Epithelial cell of proximal tubule (primary cell): ENCODE data around the gene CLPX. TPM values are rescaled to one million over a fixed set of nuclear protein-coding genes. Genes with fewer than 3 reads are reported as not detected.
"Not testable (repeated sequence)": the region's sequence is repeated elsewhere in the genome, so short reads cannot be mapped to it uniquely, and the experiment has no call there.

ENCODE experiments used
- DNase-seq: peaks from one replicate; pipeline ENCODE4 v3.0.0-alpha.2; 2011; ENCODE audit warnings: low read depth
- H3K4me3 ChIP-seq: 2 replicates; pipeline ENCODE4 v1.5.1; 2011; ENCODE audit warnings: low read depth, mild to moderate bottlenecking, low read length
- CTCF ChIP-seq: conservative IDR thresholded peaks from 2 replicates; pipeline ENCODE4 v1.5.1; 2012; ENCODE audit warnings: low read depth, mild to moderate bottlenecking, low read length
- total RNA-seq: library from RNA; depleted of rRNA; stranded (reverse); fragments of >200 nt; gene quantifications from 2 replicates; pipeline ENCODE4 v1.2.3, GENCODE V29; 2015

CLPX gene
- total RNA-seq, 1 donor from 2014 or later, result 24.3 TPM

- no peak overlapping the region for H3K4me3 ChIP-seq
- no peak for DNase-seq
- TF ChIP-seq CTCF, result no peak
These were observed 37.2 kb downstream of the CLPX start for GRCh38 chr15:65147902-65148301.

- no peak for TF ChIP-seq CTCF
- DNase-seq, result no peak
- no peak overlapping the region for H3K4me3 ChIP-seq
These were observed 38.7 kb downstream of the CLPX start for GRCh38 chr15:65146438-65146837.

GRCh38 chr15:65138631-65139030 lies 46.5 kb downstream of the CLPX start:
- DNase-seq, H3K4me3 ChIP-seq: not testable (repeated sequence)

- not testable (repeated sequence) for DNase-seq, H3K4me3 ChIP-seq
These were observed 47.2 kb downstream of the CLPX start for GRCh38 chr15:65137893-65138292.

- not testable (repeated sequence) for DNase-seq, H3K4me3 ChIP-seq
These were observed 48.1 kb downstream of the CLPX start for GRCh38 chr15:65137089-65137488.

- no peak for TF ChIP-seq CTCF
- peak overlapping the region; percentile 78 for H3K4me3 ChIP-seq
- DNase-seq, result no peak
These were observed 50.6 kb downstream of the CLPX start for GRCh38 chr15:65134538-65134937.

- peak; percentile 56 for DNase-seq
These were observed 51.5 kb downstream of the CLPX start, which contains the start of gene PDCD7 for GRCh38 chr15:65133548-65134200. TSS of gene PDCD7 (minus strand) at chr15:65133808. CDS start at chr15:65133781, 27 bp downstream.

GRCh38 chr15:65132878-65133547 lies 52.1 kb downstream of the CLPX start:
- TF ChIP-seq CTCF, result no peak
- peak overlapping the region; percentile 78 for H3K4me3 ChIP-seq
- peak; percentile 16 for DNase-seq

More at GRCh38 chr15:65133548-65134200, 51.5 kb downstream of the CLPX start, which contains the start of gene PDCD7:
- no peak for TF ChIP-seq CTCF
- H3K4me3 ChIP-seq, result peak within 1 kb of the TSS; percentile 78
